Psoas muscle (tissue), 8 donors: ENCODE results near the gene ZNF285. TPM values are rescaled to one million over a fixed set of nuclear protein-coding genes. Genes with fewer than 3 reads are reported as not detected.
"Not testable (repeated sequence)": the region's sequence is repeated elsewhere in the genome, so short reads cannot be mapped to it uniquely, and the experiment has no call there.

Experiments
- ATAC-seq, 4 donors: fragments of 200-7000 bp; cut with Tn5 transposase; one replicate each; pipeline ENCODE4 v1.9.1; 2020; ENCODE audit warnings: moderate library complexity in 3 of 4, mild to moderate bottlenecking in 2 of 4
- DNase-seq, 2 donors: peaks; one replicate each; pipeline ENCODE4 v3.0.0-alpha.2; 2020
- H3K27ac ChIP-seq: fragments of 200-600 bp; one replicate; pipeline ENCODE4 v1.8.0; 2022
- H3K27me3 ChIP-seq, 3 donors: fragments of 200-600 bp in 1 of 3; one replicate each; pipeline versions ENCODE4 v1.6.1 to v1.8.0; 2013 to 2022; ENCODE audit warnings: low read length in 2 of 3, mild to moderate bottlenecking in 2 of 3, moderate library complexity in 1 of 3; ENCODE audit not compliant: insufficient read depth in 3 of 3
- H3K36me3 ChIP-seq, 2 donors: fragments of 200-600 bp in 1 of 2; one replicate each; pipeline versions ENCODE4 v1.6.1 to v1.8.0; 2013 to 2022; ENCODE audit warnings: low read depth in 1 of 2, mild to moderate bottlenecking in 1 of 2, moderate library complexity in 1 of 2; ENCODE audit not compliant: insufficient read depth in 1 of 2
- H3K4me1 ChIP-seq: fragments of 200-600 bp; one replicate; pipeline ENCODE4 v1.8.0; 2022
- H3K4me3 ChIP-seq: fragments of 200-600 bp; one replicate; pipeline ENCODE4 v1.8.0; 2022; ENCODE audit warnings: mild to moderate bottlenecking
- H3K9me3 ChIP-seq: fragments of 200-600 bp; one replicate; pipeline ENCODE4 v1.8.0; 2022
- CTCF ChIP-seq: fragments of 200-600 bp; IDR thresholded peaks from one replicate; pipeline ENCODE4 v1.8.0; 2022; ENCODE audit warnings: antibody characterized with exemption
- WGBS, 3 donors: extraction: QIAGEN DNeasy Blood & Tissue Kit; methylation state at CpG; one replicate each; pipeline versions ENCODE4 v1.1.6 to v1.1.7; 2013; 5-methylcytosine and 5-hydroxymethylcytosine counted together
- intact Hi-C, 2 donors: fragments of 100-400 bp; cut with DNase I; formaldehyde crosslinking; loops; one replicate each; pipeline versions ENCODE4 v1.11.0 to v1.14.2; 2022
- polyA plus RNA-seq, 3 donors: library from polyadenylated mRNA; stranded (reverse); fragments of 200-250 nt; gene quantifications; one replicate each; pipeline ENCODE4 v1.2.3, GENCODE V29; 2013
- total RNA-seq, 4 donors: library from RNA; stranded (reverse); fragmentation: NEBNext Ultra II Directional in 2 of 4; extraction: Animal tissue kit (Norgen Biotek cat#: 25700) in 2 of 4; gene quantifications; one replicate each; pipeline versions ENCODE4 v1.2.1 to v1.2.4, GENCODE V29; 2021 to 2023
- donor health status: healthy with polysubstance abuse.
- donor health status: DM: no; HTN: no; CAD: no; lungs with moderate emphysema.
- donor health status: Bipolar disorder and iron deficiency.
- donor health status: healthy.
- donor health status: DM: yes; HTN: yes; CAD: no.
- donor health status: DM: no; HTN: no; CAD: no.
- donor health status: DM: no; HTN: no; CAD: no.
- donor health status: DM: yes; HTN: yes; CAD: no.

ZNF285 gene
- total and polyA plus RNA-seq, 7 donors = 0.86 to 4.3 (median 1.6) TPM

DNA sequence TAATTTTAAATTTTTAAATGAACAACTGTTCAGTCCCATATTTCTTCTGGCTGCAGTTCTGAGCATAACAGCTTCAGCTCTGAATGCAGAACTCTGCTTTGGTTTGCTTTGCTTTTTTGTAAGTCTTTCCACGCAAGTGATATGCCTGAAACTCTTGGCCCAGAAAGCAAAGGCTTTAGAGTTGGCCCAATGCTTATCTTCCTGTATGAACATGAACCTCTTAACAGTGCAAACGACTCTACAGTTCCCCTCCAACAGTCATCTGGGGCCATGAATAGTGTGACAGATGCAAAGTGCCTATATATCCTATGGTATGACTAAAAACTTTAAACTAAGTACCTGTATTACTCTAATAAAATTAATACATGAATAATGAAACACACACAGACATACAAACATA, 59.6 kb downstream of the ZNF285 start:
- no peak for TF ChIP-seq CTCF
- 89 to 96% (median 92%) methylated on average over 2 of the region's 2 CpGs for WGBS, 3 donors
- Histone ChIP-seq H3K27me3 (no peaks in the 10 kb centered on the region), H3K9me3 (peaks cover 32% of the 10 kb centered on the region), H3K27ac (no peak overlapping the region), H3K4me3 (no peak overlapping the region), H3K4me1 (no peaks in the 10 kb centered on the region), H3K36me3 (peaks cover 4 to 33% of the 10 kb centered on the region in 2 donors)
- ATAC-seq = no peak
- intact Hi-C loops = no loop called here
- no peak for DNase-seq

DNA sequence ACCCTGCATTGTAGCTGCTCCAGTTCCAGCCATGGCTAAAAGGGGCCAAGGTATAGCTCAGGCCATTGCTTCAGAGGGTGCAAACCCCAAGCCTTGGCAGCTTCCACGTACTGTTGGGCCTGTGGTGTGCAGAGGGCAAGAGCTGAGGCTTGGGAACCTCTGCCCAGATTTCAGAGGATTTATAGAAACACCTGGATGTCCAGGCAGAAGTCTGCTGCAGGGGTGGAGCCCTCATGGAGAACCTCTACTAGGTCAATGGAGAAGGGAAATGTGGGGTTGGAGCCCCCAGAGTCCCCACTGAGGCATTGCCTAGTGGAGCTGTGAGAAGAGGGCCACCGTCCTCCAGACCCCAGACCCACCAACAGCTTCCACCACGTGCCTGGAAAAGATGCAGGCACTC, 66.8 kb downstream of the ZNF285 start:
- ATAC-seq = not testable (repeated sequence)

More for the DNA sequence above, 66.8 kb downstream of the ZNF285 start:
- H3K27ac ChIP-seq, H3K4me3 ChIP-seq, intact Hi-C loops, H3K4me1 ChIP-seq, H3K27me3 ChIP-seq, DNase-seq: not testable (repeated sequence)
- peaks cover 21 to 92% of the 10 kb centered on the region in 2 donors for H3K36me3 ChIP-seq
- H3K9me3 ChIP-seq = peaks cover 24% of the 10 kb centered on the region
- WGBS, 3 donors = 80 to 81% (median 81%) methylated on average over 3 of the region's 3 CpGs

Other genes with a start within 250 kb of the ZNF285 start
- 1 to 10 TPM; 4.4 to 8.6 (median 7.8) TPM for gene ZNF226, start 236.5 kb downstream of the ZNF285 start, total RNA-seq
- 10 to 100 TPM in 1 of 3 donors, 1 to 10 TPM in 2; 2.5 to 12.0 (median 4.2) TPM for gene ZNF226, start 236.5 kb downstream of the ZNF285 start, polyA plus RNA-seq
- 10 to 100 TPM in 2 of 4 donors, 1 to 10 TPM in 2; 5.9 to 10.8 (median 10.1) TPM for gene ZNF227, start 189.1 kb downstream of the ZNF285 start, total RNA-seq
- gene ZNF227, start 189.1 kb downstream of the ZNF285 start, polyA plus RNA-seq = 10 to 100 TPM in 1 of 3 donors, 1 to 10 TPM in 2; 2.3 to 10.6 (median 2.9) TPM
- 1 to 10 TPM in 2 of 4 donors, under 1 TPM in 2; 0.25 to 4.5 (median 1.1) TPM for gene ZNF233, start 141.7 kb downstream of the ZNF285 start, total RNA-seq
- gene ZNF233, start 141.7 kb downstream of the ZNF285 start, polyA plus RNA-seq = 1 to 10 TPM in 1 of 3 donors, under 1 TPM in 2; 0.34 to 2.1 (median 0.77) TPM
- 1 to 10 TPM; 1.4 to 2.6 (median 2.1) TPM for gene ZNF235, start 96.6 kb downstream of the ZNF285 start, total RNA-seq
- 1 to 10 TPM; 1.1 to 3.2 (median 1.5) TPM for gene ZNF235, start 96.6 kb downstream of the ZNF285 start, polyA plus RNA-seq
- 1 to 10 TPM; 1.4 to 4.8 (median 1.7) TPM for gene ZNF112, start 44.9 kb downstream of the ZNF285 start, total RNA-seq
- 1 to 10 TPM in 1 of 3 donors, under 1 TPM in 2; 0.70 to 1.5 (median 0.91) TPM for gene ZNF112, start 44.9 kb downstream of the ZNF285 start, polyA plus RNA-seq
- 1 to 10 TPM; 1.6 to 2.9 (median 2.1) TPM for gene ZNF229, start 46.9 kb upstream of the ZNF285 start, total RNA-seq
- 1 to 10 TPM in 2 of 3 donors, under 1 TPM in 1; 0.58 to 6.3 (median 1.3) TPM for gene ZNF229, start 46.9 kb upstream of the ZNF285 start, polyA plus RNA-seq
- 1 to 10 TPM; 1.9 to 3.8 (median 2.7) TPM for gene ZNF180, start 98.9 kb upstream of the ZNF285 start, total RNA-seq
- 1 to 10 TPM; 2.1 to 3.5 (median 2.4) TPM for gene ZNF180, start 98.9 kb upstream of the ZNF285 start, polyA plus RNA-seq
- not detected for gene CEACAM20, start 128.1 kb upstream of the ZNF285 start, total RNA-seq
- under 1 TPM in 1 of 3 donors, not detected in 2; 0.03 TPM for gene CEACAM20, start 128.1 kb upstream of the ZNF285 start, polyA plus RNA-seq
- gene IGSF23, start 212.0 kb upstream of the ZNF285 start, total RNA-seq = under 1 TPM in 1 of 4 donors, not detected in 3; 0.30 TPM
- gene IGSF23, start 212.0 kb upstream of the ZNF285 start, polyA plus RNA-seq = under 1 TPM in 1 of 3 donors, not detected in 2; 0.23 TPM
- 100 to 1,000 TPM in 1 of 4 donors, 10 to 100 TPM in 3; 25.0 to 117 (median 41.8) TPM for gene PVR, start 242.3 kb upstream of the ZNF285 start, total RNA-seq
- gene PVR, start 242.3 kb upstream of the ZNF285 start, polyA plus RNA-seq = 10 to 100 TPM; 21.0 to 90.8 (median 44.4) TPM